ENCODE data around the gene SETD1B.

The SETD1B gene

GRCh38 chr12:121807642-121808347 is 4.0 kb downstream of the SETD1B start:
- DNase-seq (ENCODE audit: low read depth in 2 of 3, low spot score in 2 of 3) = no peak

- DNase-seq (ENCODE audit: low read depth in 2 of 3, low spot score in 2 of 3) = no peak
Observed at GRCh38 chr12:121808623-121809022, 4.8 kb downstream of the SETD1B start.

- DNase-seq (ENCODE audit: low read depth in 2 of 3, low spot score in 2 of 3) = no peak
Observed at GRCh38 chr12:121809712-121810116, 5.9 kb downstream of the SETD1B start.

- DNase-seq (ENCODE audit: low read depth in 2 of 3, low spot score in 2 of 3) = no peak
Observed at GRCh38 chr12:121810234-121810817, 6.5 kb downstream of the SETD1B start.

- DNase-seq (ENCODE audit: low read depth in 2 of 3, low spot score in 2 of 3) = no peak
Observed at GRCh38 chr12:121810833-121811433, 7.1 kb downstream of the SETD1B start.

GRCh38 chr12:121811434-121812319 is 7.9 kb downstream of the SETD1B start:
- peak in 1 of 3 experiments; percentile 42 for DNase-seq (ENCODE audit: low read depth in 2 of 3, low spot score in 2 of 3)

- DNase-seq (ENCODE audit: low read depth in 2 of 3, low spot score in 2 of 3) = no peak
Observed at GRCh38 chr12:121812320-121812871, 8.6 kb downstream of the SETD1B start.

- DNase-seq (ENCODE audit: low read depth in 2 of 3, low spot score in 2 of 3) = no peak
Observed at GRCh38 chr12:121812921-121813896, 9.4 kb downstream of the SETD1B start.

GRCh38 chr12:121813951-121814350 is 10.1 kb downstream of the SETD1B start:
- DNase-seq (ENCODE audit: low read depth in 2 of 3, low spot score in 2 of 3) = no peak

GRCh38 chr12:121814429-121815119 is 10.8 kb downstream of the SETD1B start:
- DNase-seq (ENCODE audit: low read depth in 2 of 3, low spot score in 2 of 3) = no peak

GRCh38 chr12:121815263-121815662 is 11.5 kb downstream of the SETD1B start:
- DNase-seq (ENCODE audit: low read depth in 2 of 3, low spot score in 2 of 3) = no peak

- DNase-seq (ENCODE audit: low read depth in 2 of 3, low spot score in 2 of 3) = no peak
Observed at GRCh38 chr12:121816925-121817647, 13.3 kb downstream of the SETD1B start.

- DNase-seq (ENCODE audit: low read depth in 2 of 3, low spot score in 2 of 3) = no peak
Observed at GRCh38 chr12:121817648-121818043, 13.8 kb downstream of the SETD1B start.

GRCh38 chr12:121819212-121819949 is 15.6 kb downstream of the SETD1B start:
- DNase-seq (ENCODE audit: low read depth in 2 of 3, low spot score in 2 of 3) = no peak

GRCh38 chr12:121820056-121820455 is 16.2 kb downstream of the SETD1B start:
- no peak for DNase-seq (ENCODE audit: low read depth in 2 of 3, low spot score in 2 of 3)

- no peak for DNase-seq (ENCODE audit: low read depth in 2 of 3, low spot score in 2 of 3)
Observed at GRCh38 chr12:121822393-121823100, 18.7 kb downstream of the SETD1B start.

GRCh38 chr12:121823101-121823726 is 19.4 kb downstream of the SETD1B start:
- no peak for DNase-seq (ENCODE audit: low read depth in 2 of 3, low spot score in 2 of 3)

Measured in activated CD8-positive, alpha-beta memory T cell treated with anti-CD3 and anti-CD28 coated beads for 48 hours (primary cell).